ENCODE results near the gene NRG2.

- no peak for TF ChIP-seq POLR2A (IDR thresholded peaks at IDR 0.05)
- TF ChIP-seq CTCF (IDR thresholded peaks at IDR 0.05), result no peak
Measured at GRCh38 chr5:140041492-140042392, 1.4 kb downstream of the NRG2 start.
